Occipital lobe (tissue), 2 donors: ENCODE results near the gene CKAP2. TPM values are rescaled to one million over a fixed set of nuclear protein-coding genes. Genes with fewer than 3 reads are reported as not detected.
"Not testable (repeated sequence)": the region's sequence is repeated elsewhere in the genome, so short reads cannot be mapped to it uniquely, and the experiment has no call there.

Experiments used
- DNase-seq: peaks from one replicate; lab custom pipeline; 2025; lab: John Stamatoyannopoulos, UW
- total RNA-seq: library from RNA; depleted of rRNA; stranded (reverse); fragments of >200 nt; gene quantifications from one replicate; pipeline ENCODE4 v1.2.3, GENCODE V29; 2014

The CKAP2 gene
- total RNA-seq, 1 donor from 2014 or later = 12.9 TPM

DNA sequence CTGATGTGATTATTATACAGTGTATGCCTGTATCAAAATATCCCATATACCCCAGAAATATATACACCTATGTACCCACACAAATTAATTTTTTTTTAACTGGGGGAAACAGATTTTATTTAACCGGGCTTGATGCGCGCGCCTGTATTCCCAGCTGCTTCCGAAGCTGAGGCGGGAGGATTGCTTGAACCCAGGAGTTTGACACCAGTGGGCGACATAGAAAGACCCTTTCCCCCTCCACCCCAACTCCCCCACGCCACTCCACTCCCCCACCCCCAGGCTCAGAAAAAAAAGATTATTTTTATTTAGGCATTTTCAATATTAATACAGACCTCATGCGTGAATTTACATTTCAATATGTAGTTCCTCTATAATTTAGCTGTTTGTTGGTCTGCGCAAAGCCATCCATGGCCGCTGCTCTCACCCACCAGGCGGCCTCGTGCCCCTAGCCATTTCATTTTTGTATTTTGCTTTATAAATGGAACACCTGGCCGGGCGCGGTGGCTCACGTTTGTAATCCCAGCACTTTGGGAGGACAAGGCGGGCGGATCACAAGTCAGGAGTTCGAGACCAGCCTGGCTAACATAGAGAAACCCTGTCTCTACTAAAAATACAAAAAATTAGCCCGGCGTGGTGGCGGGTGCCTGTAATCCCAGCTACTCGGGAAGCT, 4.0 kb upstream of the CKAP2 start:
- no peak for DNase-seq

GRCh38 chr13:52452470-52452869, 2.8 kb upstream of the CKAP2 start:
- DNase-seq = no peak

GRCh38 chr13:52454459-52454819, 839 bp upstream of the CKAP2 start:
- DNase-seq = peak; percentile 15

DNA sequence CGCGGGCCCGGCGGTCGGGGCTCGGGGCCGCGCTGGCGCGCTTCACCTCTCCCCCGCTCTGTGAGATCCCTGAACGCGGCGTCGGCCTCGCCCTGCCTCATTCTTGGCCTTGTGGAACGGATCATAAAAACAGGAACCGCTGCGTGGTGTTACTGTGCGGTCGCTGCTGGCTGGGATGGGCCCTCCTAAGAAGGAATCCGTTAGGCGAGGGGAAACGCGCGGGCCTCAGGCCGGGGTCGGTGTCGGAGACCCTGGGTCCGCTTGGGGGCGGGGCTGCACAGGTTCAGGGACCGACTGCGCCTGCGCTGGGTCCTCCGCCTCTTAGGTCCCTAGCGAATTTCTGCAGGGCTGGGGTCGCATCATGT, 381 bp downstream of the CKAP2 start:
- DNase-seq = peak; percentile 55

GRCh38 chr13:52459668-52460067, 4.4 kb downstream of the CKAP2 start:
- DNase-seq = no peak

- DNase-seq = no peak
Measured at GRCh38 chr13:52461265-52461664, 6.0 kb downstream of the CKAP2 start.

DNA sequence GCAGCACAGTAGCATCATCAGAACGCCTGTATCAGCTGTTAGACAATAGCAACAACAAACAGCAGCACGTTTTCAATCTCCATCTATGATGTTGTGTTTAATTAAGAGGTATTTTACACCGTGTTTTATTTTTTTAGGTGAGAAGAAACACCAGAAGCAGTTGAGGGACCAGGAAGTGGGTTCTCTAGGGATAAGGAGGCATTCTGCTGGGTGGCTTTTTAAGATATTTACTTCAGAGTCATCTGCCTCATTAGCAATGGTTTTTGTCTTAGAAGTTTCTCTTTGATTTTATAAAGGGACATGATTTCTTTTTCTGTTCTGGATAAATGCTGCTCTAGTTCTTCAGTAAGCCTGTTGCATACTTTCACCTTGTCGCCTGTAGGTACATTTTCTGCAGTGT, 8.2 kb downstream of the CKAP2 start:
- DNase-seq = no peak

DNA sequence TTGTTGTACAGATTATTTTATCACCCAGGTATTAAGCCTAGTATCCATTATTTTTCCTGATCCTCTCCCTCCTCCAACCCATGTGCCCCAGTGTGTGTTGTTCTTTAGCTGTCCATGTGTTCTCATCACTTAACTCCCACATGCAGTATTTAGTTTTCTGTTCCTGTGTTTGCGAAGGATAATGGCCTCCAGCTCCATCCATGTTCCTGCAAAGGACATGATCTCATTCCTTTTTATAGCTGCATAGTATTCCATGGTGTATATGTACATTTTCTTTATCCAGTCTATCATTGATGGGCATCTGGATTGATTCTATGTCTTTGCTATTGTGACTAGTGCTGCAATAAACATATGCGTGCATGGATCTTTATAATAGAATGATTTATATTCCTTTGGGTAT, 13.2 kb downstream of the CKAP2 start:
- not testable (repeated sequence) for DNase-seq

DNA sequence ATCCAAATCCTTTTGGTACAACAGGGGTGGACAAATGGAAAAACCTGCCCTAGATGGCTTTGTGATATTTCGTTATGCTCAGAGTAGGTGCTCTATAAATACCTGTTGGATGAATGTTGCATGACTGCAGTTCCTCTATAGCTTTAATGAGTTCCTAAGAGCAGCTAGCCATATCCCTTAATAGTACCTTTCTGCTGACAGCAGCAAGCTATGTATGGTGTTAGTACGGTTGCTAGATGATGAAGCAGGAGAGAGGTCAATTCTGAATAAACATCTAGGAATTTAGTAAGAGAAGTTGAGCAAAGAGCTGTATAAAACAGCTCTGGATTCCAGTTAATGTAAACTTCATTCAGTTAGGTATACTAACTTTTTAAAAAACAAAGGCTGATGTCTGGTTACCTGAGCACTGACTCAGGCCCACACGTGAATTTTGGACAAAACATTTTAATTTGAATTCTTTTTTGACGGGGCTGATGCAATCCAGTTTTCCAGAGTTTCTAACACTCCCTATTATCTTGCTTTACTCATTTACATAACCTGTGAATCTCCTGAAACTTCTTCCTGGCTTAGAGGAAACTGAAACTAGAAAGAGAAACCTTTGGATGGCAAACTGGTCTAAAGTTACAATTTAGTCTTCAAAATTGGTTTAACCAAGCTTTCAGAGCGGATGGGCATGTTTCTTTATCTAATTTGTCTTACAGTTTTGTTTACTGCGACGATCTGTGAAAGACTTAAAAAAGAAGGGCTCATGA, 25.6 kb downstream of the CKAP2 start:
- DNase-seq = not testable (repeated sequence)

DNA sequence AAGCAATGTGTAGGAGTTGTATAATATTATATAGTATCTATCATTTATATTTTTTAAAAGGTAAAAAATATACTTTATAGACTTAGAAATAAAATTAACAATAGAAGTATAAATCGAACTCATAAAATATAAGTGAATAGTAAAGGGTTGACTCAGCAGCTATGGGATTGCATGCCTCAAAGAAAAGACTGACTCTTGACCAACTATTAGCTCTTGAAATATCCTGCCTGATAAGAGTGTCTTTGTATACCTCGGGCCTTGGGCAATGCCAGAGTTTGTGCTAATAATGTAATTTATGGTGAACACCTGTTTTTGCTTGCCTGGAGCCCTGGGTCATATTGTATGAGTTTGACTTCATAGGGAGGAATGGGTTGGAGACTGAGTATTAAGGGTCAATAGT, 31.8 kb downstream of the CKAP2 start:
- not testable (repeated sequence) for DNase-seq

DNA sequence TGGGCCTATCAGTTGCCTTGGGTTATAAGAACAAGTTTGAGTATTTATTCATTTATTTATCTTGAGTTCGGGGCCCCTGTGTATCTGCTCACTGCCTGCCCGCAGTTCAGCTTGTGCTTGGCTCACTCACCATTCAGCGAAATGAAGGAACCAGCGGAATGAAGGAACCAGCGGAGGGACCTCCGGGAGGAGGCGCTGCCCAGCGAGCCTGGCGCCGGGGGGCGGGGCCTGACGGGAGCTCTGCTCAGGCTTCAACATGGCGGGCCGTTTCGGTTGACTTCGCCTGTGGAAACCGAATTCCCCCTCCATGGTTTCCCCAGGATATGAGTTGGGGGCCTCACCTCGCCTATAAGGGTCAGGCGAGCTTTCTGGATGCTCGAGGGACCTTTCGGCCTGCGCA, 33.5 kb downstream of the CKAP2 start:
- DNase-seq = not testable (repeated sequence)

DNA sequence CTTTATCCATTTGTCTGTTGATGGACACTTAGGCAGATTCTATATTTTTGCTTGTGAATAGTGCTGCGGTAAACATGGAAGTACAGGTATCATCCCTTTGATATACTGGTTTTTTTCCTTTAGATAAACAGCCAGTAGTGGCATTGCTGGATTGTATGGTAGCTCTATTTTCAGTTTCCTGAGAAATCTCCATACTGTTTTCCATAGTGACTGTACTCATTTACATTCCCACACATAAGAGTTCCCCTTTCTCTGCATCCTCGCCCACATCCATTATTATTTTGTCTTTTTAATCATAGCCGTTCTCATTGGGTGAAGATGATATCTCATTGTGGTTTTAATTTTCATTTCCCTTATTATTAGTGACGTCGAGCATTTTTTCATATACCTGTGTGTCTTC, 35.7 kb downstream of the CKAP2 start:
- DNase-seq = not testable (repeated sequence)

DNA sequence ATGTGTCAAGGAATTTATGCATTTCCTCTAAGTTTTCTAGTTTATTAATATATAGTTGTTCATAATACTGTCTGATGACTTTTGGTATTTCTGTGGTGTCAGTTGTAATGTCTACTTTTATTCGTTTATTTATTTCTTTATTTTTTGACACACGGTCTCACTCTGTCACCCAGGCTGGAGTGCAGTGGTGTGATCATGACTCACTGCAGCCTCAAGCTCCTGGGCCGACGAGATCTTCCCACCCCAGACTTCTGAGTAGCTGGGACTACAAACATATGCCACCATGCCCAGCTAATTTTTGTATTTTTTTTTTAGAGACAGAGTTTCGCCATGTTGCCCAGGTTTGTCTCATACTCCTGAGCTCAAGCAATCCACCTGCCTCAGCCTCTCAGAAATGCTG, 39.0 kb downstream of the CKAP2 start:
- DNase-seq = not testable (repeated sequence)

- not testable (repeated sequence) for DNase-seq
Measured at GRCh38 chr13:52497979-52498378, 42.7 kb downstream of the CKAP2 start.

DNA sequence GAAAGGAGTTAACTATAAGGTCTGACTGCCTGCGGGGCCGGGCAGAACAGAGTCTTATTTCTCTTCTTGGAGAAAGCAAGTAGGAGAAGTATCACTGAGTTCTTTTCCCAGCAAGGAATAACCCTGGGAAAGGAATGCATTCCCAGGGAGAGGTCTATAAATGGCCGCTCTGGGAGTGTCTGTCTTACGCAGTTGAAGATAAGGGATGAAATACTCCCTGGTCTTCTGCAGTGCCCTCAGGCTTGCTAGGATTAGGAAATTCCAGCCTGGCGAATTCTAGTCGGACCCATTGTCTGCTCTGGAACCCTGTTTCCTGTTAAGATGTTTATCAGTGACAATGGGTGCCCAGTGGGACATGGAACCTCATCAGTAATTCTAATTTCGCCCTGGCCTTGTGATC, 47.0 kb downstream of the CKAP2 start:
- DNase-seq = not testable (repeated sequence)

GRCh38 chr13:52505843-52506242, 50.6 kb downstream of the CKAP2 start:
- not testable (repeated sequence) for DNase-seq

GRCh38 chr13:52509532-52509931, 54.3 kb downstream of the CKAP2 start:
- not testable (repeated sequence) for DNase-seq

DNA sequence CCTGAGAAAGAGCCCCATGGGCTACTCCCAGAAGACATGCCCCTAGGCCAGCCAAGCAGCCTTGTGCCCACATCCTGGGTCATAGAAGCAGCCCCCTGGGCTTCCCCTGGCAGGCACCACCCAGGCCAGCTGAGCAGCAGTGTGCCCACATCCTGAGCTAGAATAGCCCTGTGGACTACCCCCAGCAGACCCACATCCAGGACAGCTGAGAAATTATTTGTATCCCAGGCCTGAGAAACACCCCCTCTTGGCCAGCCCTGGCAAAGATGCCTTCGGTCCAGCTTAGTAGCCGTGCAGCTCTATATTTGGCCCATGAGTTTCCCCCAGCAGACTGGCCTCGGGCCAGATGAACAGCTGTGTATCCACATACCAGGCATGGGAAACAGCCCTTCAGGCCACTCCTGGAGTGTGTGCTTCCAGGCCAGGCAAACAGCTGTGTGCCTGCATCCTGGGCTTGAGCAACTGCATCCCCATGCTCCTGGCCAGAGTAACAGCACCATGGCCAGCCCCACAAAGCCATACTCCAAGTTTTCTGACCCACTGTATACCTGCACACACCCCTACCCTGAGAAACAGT, 55.0 kb downstream of the CKAP2 start:
- DNase-seq = not testable (repeated sequence)

DNA sequence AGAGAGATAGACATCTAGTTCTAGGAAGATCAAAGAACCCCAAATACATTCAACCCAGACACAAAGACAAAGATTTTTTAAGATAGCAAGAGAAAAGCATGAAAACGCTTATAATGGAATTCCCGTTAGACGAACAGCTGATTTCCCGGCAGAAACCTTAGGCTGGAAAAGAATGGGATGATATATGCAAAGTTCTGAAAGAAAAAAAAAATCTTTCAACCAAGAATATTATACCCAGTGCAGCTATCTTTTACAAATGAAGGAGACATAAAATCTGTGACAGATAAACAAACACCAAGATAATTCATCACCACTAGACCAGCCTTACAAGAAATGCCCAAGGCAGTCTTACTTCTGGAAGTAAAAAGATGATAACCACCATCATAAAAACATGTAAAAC, 56.3 kb downstream of the CKAP2 start:
- DNase-seq = not testable (repeated sequence)

- DNase-seq = not testable (repeated sequence)
Measured at GRCh38 chr13:52513957-52514596, 58.8 kb downstream of the CKAP2 start.

DNA sequence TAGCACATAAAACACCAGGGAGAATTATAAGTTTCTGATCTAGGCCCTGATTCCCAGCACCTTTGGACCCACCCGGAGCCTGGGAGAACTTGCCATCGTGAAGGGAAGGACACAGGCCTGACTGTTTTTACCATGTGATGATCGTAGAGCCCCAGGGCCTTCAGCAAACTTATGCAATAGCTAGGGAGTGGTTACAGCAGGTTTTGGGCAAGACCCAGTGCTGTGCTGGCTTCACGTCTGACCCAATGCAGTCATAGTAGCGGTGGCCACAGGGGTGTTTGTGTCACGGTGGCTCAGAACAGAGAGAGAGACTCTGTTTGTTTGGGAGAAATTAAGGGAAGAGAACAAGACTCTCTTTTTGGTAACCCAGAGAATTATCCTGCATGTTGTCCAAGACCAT, 68.0 kb downstream of the CKAP2 start:
- not testable (repeated sequence) for DNase-seq
